HG02852 (cell line): ENCODE measurements around the gene SIRPB2.
"Not testable (repeated sequence)": the region's sequence is repeated elsewhere in the genome, so short reads cannot be mapped to it uniquely, and the experiment has no call there.

ENCODE experiments used
- ATAC-seq: cut with Tn5 transposase; IDR thresholded peaks from one replicate; pipeline ENCODE4 v1.9.1; 2021; ENCODE audit warnings: mild to moderate bottlenecking, moderate library complexity; ENCODE audit not compliant: unreplicated experiment

Gene SIRPB2

DNA sequence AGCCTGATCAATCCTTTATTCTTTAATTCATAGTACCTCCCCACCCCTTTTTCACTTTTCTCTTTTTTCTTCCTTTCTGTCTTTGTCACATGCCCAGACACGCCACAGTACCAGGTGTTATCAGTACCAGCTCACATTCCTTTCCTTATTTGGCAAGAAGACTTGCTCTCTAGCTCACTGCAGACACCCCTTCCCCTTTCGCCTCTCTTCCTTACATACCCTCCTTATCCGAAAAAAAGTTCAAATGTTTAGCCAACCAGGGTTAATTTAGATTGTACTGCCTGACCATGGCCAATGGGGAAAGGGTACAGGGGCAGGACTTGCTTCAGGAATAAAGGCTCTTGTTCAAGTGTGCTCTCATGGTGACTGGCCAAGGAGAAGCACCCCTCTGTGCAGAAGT is 9.3 kb upstream of the SIRPB2 start:
- ATAC-seq = no peak

GRCh38 chr20:1499528-1500420 is 8.6 kb upstream of the SIRPB2 start:
- ATAC-seq = no peak

GRCh38 chr20:1497371-1497770 is 6.2 kb upstream of the SIRPB2 start:
- ATAC-seq = not testable (repeated sequence)

- ATAC-seq = no peak
Observed at GRCh38 chr20:1496930-1497329, 5.7 kb upstream of the SIRPB2 start.

DNA sequence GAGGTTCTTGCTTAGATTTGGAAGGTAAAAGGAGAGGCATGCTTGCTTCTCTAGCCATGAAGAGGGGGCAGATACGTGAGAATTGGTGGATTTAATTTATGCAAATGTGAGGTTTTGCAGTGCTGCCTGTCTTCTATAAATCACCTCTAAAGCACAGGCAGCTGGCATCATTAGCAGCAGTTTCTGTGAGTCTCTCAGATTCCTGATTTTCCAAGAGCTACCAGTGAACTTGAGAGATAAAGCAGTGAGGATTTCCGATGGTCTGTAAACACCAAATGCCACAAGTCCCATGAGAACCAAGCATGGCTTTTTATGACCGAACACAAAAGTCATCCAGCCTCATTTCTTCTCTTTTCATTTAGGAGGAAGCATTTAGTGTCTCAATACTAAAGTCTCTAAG is 3.2 kb upstream of the SIRPB2 start:
- ATAC-seq = no peak

- no peak for ATAC-seq
Observed at GRCh38 chr20:1493536-1493935, 2.3 kb upstream of the SIRPB2 start.

GRCh38 chr20:1491860-1492642 is 831 bp upstream of the SIRPB2 start:
- ATAC-seq = no peak

DNA sequence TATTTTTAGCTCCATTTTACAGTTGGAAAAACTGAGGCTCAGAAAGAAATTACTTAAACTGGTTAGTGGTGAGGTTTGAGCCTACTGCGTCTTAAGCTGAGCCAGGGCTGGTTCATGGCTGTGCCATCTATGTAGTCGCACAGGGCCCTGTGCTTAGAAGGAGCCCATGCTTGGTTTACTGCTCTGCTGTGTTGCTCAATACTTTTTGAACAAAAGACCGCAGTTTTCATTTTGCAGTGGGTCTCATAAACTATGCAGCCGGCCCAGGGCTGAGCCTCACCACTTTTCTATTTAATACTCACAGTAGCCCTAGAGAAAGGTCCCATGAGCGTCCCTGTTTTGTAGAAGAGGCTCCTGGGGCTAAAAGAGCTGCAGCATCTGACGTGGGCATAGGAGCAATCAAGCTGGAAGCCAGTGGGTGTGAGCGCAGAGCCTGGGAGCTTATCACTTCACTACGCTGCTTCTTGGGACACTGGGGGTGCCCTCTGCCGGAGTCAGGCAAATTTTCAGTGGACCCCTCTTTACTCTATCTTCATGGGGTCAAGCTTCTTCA is 501 bp downstream of the SIRPB2 start:
- ATAC-seq = no peak

GRCh38 chr20:1489764-1490436 is 1.3 kb downstream of the SIRPB2 start:
- ATAC-seq = no peak

- ATAC-seq = no peak
Observed at GRCh38 chr20:1489325-1489724, 1.9 kb downstream of the SIRPB2 start.

GRCh38 chr20:1486566-1486965 is 4.7 kb downstream of the SIRPB2 start:
- no peak for ATAC-seq

- ATAC-seq = no peak
Observed at GRCh38 chr20:1484438-1485116, 6.6 kb downstream of the SIRPB2 start.

GRCh38 chr20:1479831-1480595 is 11.2 kb downstream of the SIRPB2 start:
- no peak for ATAC-seq

DNA sequence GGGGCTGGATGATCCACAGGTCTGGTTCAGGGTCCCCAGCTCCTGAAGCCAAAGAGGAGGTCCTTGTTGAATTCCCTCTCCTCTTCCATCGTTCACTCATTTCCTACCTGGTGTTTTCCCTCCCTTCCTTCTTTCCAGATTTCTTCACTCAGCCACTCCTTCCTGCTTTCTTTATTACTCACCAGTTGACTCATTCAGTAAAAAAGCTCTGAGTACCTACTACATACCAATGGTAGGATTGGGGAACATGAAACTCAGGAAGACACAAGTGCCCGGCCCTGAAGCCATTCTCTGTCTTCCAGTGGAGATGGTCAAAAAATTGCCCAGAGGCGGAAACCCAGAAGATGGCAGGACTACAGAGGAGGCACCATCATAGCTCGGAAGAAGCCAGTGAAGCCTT is 12.7 kb downstream of the SIRPB2 start:
- no peak for ATAC-seq

GRCh38 chr20:1477896-1478490 is 13.2 kb downstream of the SIRPB2 start:
- no peak for ATAC-seq

DNA sequence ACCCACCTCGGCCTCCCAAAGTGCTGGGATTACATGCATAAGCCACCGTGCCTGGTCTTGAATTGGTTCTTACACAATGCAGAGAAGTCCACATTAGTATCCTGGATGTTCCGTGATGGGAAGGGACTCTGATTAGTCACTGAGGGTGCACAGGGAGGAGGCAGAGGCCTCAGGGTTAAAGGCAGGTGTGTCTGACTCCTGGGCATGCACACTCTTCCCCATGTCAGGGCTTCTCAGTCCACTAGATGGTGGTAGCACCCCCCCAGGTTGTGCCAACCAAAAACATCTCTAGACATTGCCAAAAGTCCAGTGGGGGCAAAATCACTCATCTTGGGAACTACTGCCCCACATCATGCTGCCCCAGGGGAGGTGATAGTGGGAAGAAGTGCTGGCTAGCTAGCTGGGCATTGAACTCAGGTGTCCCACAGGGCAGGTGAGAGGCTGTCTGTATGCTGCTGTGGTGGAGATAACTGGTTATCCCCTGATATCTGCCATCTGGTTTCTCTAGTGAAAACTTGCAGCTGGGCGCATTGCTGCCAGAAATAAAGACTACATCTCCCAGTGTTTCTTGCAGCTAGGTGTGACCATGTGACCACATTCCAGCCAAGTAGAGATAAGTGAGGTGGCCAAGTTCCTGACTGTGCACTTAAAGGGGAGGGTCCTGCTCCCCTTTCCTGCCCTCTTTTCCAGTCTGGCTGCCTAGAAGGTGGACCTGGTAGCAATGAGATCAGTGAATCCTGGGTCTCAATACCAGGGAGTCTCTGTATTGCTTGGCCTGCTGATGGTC is 16.2 kb downstream of the SIRPB2 start:
- ATAC-seq = no peak

GRCh38 chr20:1474325-1474724 is 16.9 kb downstream of the SIRPB2 start:
- no peak for ATAC-seq
